ENCODE results near the gene IL17RE.

- TF ChIP-seq CTCF (IDR thresholded peaks at IDR 0.05) (no peak), POLR2A (IDR thresholded peaks at IDR 0.05) (no peak)
Measured at GRCh38 chr3:9888540-9888939, 14.1 kb upstream of the IL17RE start.
